ENCODE measurements around the gene PELI1. TPM values are rescaled to one million over a fixed set of nuclear protein-coding genes. Genes with fewer than 3 reads are reported as not detected.

The PELI1 gene, protein sequence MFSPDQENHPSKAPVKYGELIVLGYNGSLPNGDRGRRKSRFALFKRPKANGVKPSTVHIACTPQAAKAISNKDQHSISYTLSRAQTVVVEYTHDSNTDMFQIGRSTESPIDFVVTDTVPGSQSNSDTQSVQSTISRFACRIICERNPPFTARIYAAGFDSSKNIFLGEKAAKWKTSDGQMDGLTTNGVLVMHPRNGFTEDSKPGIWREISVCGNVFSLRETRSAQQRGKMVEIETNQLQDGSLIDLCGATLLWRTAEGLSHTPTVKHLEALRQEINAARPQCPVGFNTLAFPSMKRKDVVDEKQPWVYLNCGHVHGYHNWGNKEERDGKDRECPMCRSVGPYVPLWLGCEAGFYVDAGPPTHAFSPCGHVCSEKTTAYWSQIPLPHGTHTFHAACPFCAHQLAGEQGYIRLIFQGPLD
- total RNA-seq = 10 to 100 TPM in 2 of 9 donors, 1 to 10 TPM in 7; 5.9 to 14.6 (median 7.3) TPM
- polyA plus RNA-seq = 1 to 10 TPM; 4.2 to 7.5 TPM
- long read RNA-seq, donor 1, transcript PELI1-201 (7 exons, 3,750 nt) = major isoform, 7 of 8 reads
- long read RNA-seq, donor 1, partial matches to known transcripts = 0 of 8 reads
- long read RNA-seq, donor 1, other reads (novel, unspliced or antisense) = 1 of 8 reads
- long read RNA-seq, donor 2, transcript PELI1-201 (7 exons, 3,750 nt) = major isoform, 11 of 14 reads
- long read RNA-seq, donor 2, partial matches to known transcripts = 0 of 14 reads
- long read RNA-seq, donor 2, other reads (novel, unspliced or antisense) = 3 of 14 reads
- long read RNA-seq, donor 3, partial matches to known transcripts = 0 of 3 reads
- long read RNA-seq, donor 3, other reads (novel, unspliced or antisense) = 0 of 3 reads

- H3K36me3 ChIP-seq = no peaks in the 10 kb centered on the region
- DNase-seq = peak; percentile 95 to 97 (median 96)
- ATAC-seq = peak; percentile 99 to 100 (median 100)
- H3K4me3 ChIP-seq = peak within 1 kb of the TSS; percentile 81 to 99 (median 94)
- 5 to 21% (median 6%) methylated on average over 13 to 68 of the region's 68 CpGs for WGBS, 4 donors
- no peaks in the 10 kb centered on the region for H3K27me3 ChIP-seq
- intact Hi-C loops (cut with DNase I) = loop anchor here (2.0 to 10.0 kb wide), 13 partner anchors 58 to 183 kb away; no protein-coding TSS in a partner anchor
- H3K4me1 ChIP-seq = peaks cover 0 to 32% (median 10%) of the 10 kb centered on the region in 12 donors
- peak in 7 of 12 donors; percentile 21 to 56 (median 39) for TF ChIP-seq CTCF (IDR thresholded peaks at IDR 0.05)
- peak; percentile 91 to 99 for TF ChIP-seq POLR2A (IDR thresholded peaks at IDR 0.05)
- peak within 1 kb of the TSS; percentile 94 to 99 (median 98) for H3K27ac ChIP-seq
- no peaks in the 10 kb centered on the region for H3K9me3 ChIP-seq
Observed at GRCh38 chr2:64144057-64145013, at the start of gene PELI1. PELI1 (minus strand) TSS chr2:64144420; CDS start chr2:64108310, 36,110 bp downstream.

DNA sequence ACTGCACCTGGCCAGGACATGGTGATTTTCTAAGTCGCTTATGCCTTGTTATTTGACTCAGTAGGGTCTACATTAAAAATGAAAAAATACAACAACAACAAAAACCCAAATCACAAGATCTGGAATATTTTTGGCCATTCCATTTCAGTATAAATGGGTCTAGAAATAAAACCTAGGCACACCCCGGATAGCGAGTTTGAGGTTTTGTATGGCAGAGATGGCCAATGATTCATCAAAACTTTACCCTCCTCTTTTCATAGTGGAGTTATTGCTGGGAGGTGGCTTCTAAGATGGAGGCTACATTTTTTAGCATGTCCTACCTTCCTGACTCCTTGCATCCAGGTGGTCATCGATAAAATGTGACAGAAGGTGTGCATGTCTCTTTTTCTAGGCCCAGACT lies 49.3 kb upstream of the PELI1 start:
- H3K4me1 ChIP-seq = peaks cover 0 to 43% (median 0%) of the 10 kb centered on the region in 12 donors
- intact Hi-C loops (cut with DNase I) = no loop called here
- no peaks in the 10 kb centered on the region for H3K27me3 ChIP-seq
- DNase-seq = no peak
- H3K4me3 ChIP-seq = no peak overlapping the region
- H3K36me3 ChIP-seq = no peaks in the 10 kb centered on the region
- 94 to 98% (median 96%) methylated on average over 4 of the region's 4 CpGs for WGBS, 4 donors
- TF ChIP-seq POLR2A (IDR thresholded peaks at IDR 0.05) = no peak
- no peak for TF ChIP-seq CTCF (IDR thresholded peaks at IDR 0.05)
- no peaks in the 10 kb centered on the region for H3K9me3 ChIP-seq
- no peak for ATAC-seq
- H3K27ac ChIP-seq = peak overlapping the region in 1 of 12 donors; percentile 89

DNA sequence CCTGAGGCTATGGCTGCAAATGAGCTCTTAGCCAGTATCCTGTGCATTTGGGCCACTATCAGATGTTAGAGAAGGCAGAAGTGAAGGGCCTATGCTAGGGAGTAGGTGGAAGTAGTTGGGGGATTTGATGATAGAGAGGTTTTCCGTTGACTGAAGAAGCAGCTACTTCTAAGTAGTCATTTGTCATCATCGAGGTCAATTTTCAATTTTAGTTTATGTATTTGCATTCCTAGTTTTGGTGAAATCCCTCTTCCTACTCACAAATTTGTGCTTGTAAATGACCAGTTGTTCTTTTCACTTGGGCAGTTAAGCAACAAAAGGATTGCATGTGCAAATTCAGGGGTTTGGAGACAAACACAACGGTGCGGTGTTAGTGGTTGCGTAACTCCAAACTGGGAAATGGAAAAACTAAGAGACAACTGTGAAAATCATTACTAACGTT lies 48.5 kb upstream of the PELI1 start:
- DNase-seq (no peak), ATAC-seq (peak in 1 of 4 donors; percentile 41)
- H3K9me3 ChIP-seq = no peaks in the 10 kb centered on the region
- H3K4me3 ChIP-seq = no peak overlapping the region
- H3K36me3 ChIP-seq = no peaks in the 10 kb centered on the region
- peak overlapping the region in 4 of 12 donors; percentile 20 to 89 (median 34) for H3K27ac ChIP-seq
- TF ChIP-seq POLR2A (IDR thresholded peaks at IDR 0.05) (no peak), CTCF (IDR thresholded peaks at IDR 0.05) (no peak)
- intact Hi-C loops (cut with DNase I) = no loop called here
- 70 to 79% (median 76%) methylated on average over 6 of the region's 6 CpGs for WGBS, 4 donors
- H3K27me3 ChIP-seq = no peaks in the 10 kb centered on the region
- peaks cover 0 to 47% (median 0%) of the 10 kb centered on the region in 12 donors for H3K4me1 ChIP-seq
